Keratinocyte (primary cell): ENCODE measurements around the gene SPOCK1.

ENCODE experiments used
- EZH2 ChIP-seq: IDR thresholded peaks from one replicate; pipeline ENCODE4 v1.6.1; 2012; ENCODE audit warnings: inconsistent platforms, mild to moderate bottlenecking, low read length, moderate library complexity
- TF ChIP-seq, protein P1 (sequence below), 3 experiments: IDR thresholded peaks in 1 of 3; conservative IDR thresholded peaks in 1 of 3; optimal IDR thresholded peaks in 1 of 3; 2 replicates in 2 of 3; 3 replicates in 1 of 3; pipeline versions ENCODE3 to v1.5.1; 2011; ENCODE audit warnings: low read length in 3 of 3, mild to moderate bottlenecking in 3 of 3, moderate library complexity in 2 of 3, control low read depth in 1 of 3, inconsistent platforms in 1 of 3; ENCODE audit not compliant: insufficient read depth in 2 of 3; ENCODE audit errors: extremely low read depth in 1 of 3

- TF ChIP-seq EZH2 = no peak
- TF ChIP-seq, protein P1, sequence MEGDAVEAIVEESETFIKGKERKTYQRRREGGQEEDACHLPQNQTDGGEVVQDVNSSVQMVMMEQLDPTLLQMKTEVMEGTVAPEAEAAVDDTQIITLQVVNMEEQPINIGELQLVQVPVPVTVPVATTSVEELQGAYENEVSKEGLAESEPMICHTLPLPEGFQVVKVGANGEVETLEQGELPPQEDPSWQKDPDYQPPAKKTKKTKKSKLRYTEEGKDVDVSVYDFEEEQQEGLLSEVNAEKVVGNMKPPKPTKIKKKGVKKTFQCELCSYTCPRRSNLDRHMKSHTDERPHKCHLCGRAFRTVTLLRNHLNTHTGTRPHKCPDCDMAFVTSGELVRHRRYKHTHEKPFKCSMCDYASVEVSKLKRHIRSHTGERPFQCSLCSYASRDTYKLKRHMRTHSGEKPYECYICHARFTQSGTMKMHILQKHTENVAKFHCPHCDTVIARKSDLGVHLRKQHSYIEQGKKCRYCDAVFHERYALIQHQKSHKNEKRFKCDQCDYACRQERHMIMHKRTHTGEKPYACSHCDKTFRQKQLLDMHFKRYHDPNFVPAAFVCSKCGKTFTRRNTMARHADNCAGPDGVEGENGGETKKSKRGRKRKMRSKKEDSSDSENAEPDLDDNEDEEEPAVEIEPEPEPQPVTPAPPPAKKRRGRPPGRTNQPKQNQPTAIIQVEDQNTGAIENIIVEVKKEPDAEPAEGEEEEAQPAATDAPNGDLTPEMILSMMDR (optimal IDR thresholded peaks at IDR 0.05 in 1 of 3, IDR thresholded peaks at IDR 0.05 in 1 of 3, conservative IDR thresholded peaks at IDR 0.05 in 1 of 3; ENCODE audit: extremely low read depth in 1 of 3, insufficient read depth in 2 of 3, low read length in 3 of 3) = no peak
Observed at GRCh38 chr5:137260820-137261695, 238.1 kb downstream of the SPOCK1 start.
